Mesothelial cell of epicardium (in vitro differentiated cells): ENCODE measurements around the gene MAT1A. TPM values are rescaled to one million over a fixed set of nuclear protein-coding genes. Genes with fewer than 3 reads are reported as not detected.
"Not testable (repeated sequence)": the region's sequence is repeated elsewhere in the genome, so short reads cannot be mapped to it uniquely, and the experiment has no call there.

Experiments used
- DNase-seq, 2 experiments: peaks; one replicate each; pipeline ENCODE4 v3.0.0; 2021; ENCODE audit warnings: low spot score in 2 of 2; ENCODE audit not compliant: unreplicated experiment in 2 of 2
- H3K27ac Mint-ChIP-seq: 2 replicates; pipeline ENCODE4 v1.8.0; 2021; ENCODE audit warnings: mixed read lengths
- H3K27me3 Mint-ChIP-seq: 2 replicates; pipeline ENCODE4 v1.8.0; 2021; ENCODE audit warnings: low read depth, mixed read lengths
- H3K36me3 Mint-ChIP-seq: 2 replicates; pipeline ENCODE4 v1.8.0; 2021; ENCODE audit warnings: mixed read lengths
- H3K4me1 Mint-ChIP-seq: 2 replicates; pipeline ENCODE4 v1.8.0; 2021; ENCODE audit warnings: mixed read lengths
- H3K4me3 Mint-ChIP-seq: 2 replicates; pipeline ENCODE4 v1.8.0; 2021; ENCODE audit warnings: mild to moderate bottlenecking, moderate library complexity, mixed read lengths
- H3K9me3 Mint-ChIP-seq: 2 replicates; pipeline ENCODE4 v1.8.0; 2021; ENCODE audit warnings: mixed read lengths
- CTCF ChIP-seq: fragments of 200-600 bp; sonication (generic); IDR thresholded peaks from one replicate; pipeline ENCODE4 v1.5.0; 2021; ENCODE audit warnings: antibody characterized with exemption; ENCODE audit not compliant: unreplicated experiment
- total RNA-seq: library from RNA; stranded (reverse); gene quantifications from 3 replicates; pipeline ENCODE4 v1.2.1, GENCODE V29; 2021

MAT1A gene
- total RNA-seq, 1 donor from 2014 or later: 0.22 TPM

- TF ChIP-seq CTCF: no peak
- DNase-seq: no peak
- Mint-ChIP-seq H3K9me3 (no peaks in the 10 kb centered on the region), H3K4me3 (no peak overlapping the region), H3K27me3 (peaks cover 14% of the 10 kb centered on the region), H3K4me1 (no peaks in the 10 kb centered on the region), H3K36me3 (no peaks in the 10 kb centered on the region), H3K27ac (no peak overlapping the region)
Observed at GRCh38 chr10:80253266-80253962, 36.0 kb downstream of the MAT1A start.

- Mint-ChIP-seq H3K4me1 (no peaks in the 10 kb centered on the region), H3K4me3 (no peak overlapping the region), H3K9me3 (no peaks in the 10 kb centered on the region), H3K36me3 (no peaks in the 10 kb centered on the region), H3K27ac (no peak overlapping the region), H3K27me3 (peaks cover 16% of the 10 kb centered on the region)
- no peak for DNase-seq
- no peak for TF ChIP-seq CTCF
Observed at GRCh38 chr10:80252296-80252887, 37.1 kb downstream of the MAT1A start.

GRCh38 chr10:80251703-80252280 lies 37.7 kb downstream of the MAT1A start:
- not testable (repeated sequence) for H3K9me3 Mint-ChIP-seq, H3K4me1 Mint-ChIP-seq, H3K36me3 Mint-ChIP-seq, H3K4me3 Mint-ChIP-seq, H3K27ac Mint-ChIP-seq, DNase-seq
- H3K27me3 Mint-ChIP-seq: peaks cover 16% of the 10 kb centered on the region

- not testable (repeated sequence) for H3K4me3 Mint-ChIP-seq, H3K27ac Mint-ChIP-seq, DNase-seq, H3K36me3 Mint-ChIP-seq, H3K9me3 Mint-ChIP-seq, H3K4me1 Mint-ChIP-seq, H3K27me3 Mint-ChIP-seq
Observed at GRCh38 chr10:80250399-80250798, 39.1 kb downstream of the MAT1A start.

- H3K4me3 Mint-ChIP-seq, H3K36me3 Mint-ChIP-seq: not testable (repeated sequence)
Observed at GRCh38 chr10:80249906-80250305, 39.6 kb downstream of the MAT1A start.

GRCh38 chr10:80247611-80248010 lies 41.8 kb downstream of the MAT1A start:
- not testable (repeated sequence) for H3K27me3 Mint-ChIP-seq, H3K36me3 Mint-ChIP-seq, H3K4me1 Mint-ChIP-seq, H3K4me3 Mint-ChIP-seq, H3K27ac Mint-ChIP-seq, H3K9me3 Mint-ChIP-seq, DNase-seq

More at GRCh38 chr10:80249906-80250305, 39.6 kb downstream of the MAT1A start:
- not testable (repeated sequence) for DNase-seq, H3K4me1 Mint-ChIP-seq, H3K9me3 Mint-ChIP-seq, H3K27me3 Mint-ChIP-seq, H3K27ac Mint-ChIP-seq

GRCh38 chr10:80244371-80244770 lies 45.1 kb downstream of the MAT1A start:
- H3K4me3 Mint-ChIP-seq, H3K27ac Mint-ChIP-seq, H3K36me3 Mint-ChIP-seq, H3K4me1 Mint-ChIP-seq, DNase-seq, H3K27me3 Mint-ChIP-seq, H3K9me3 Mint-ChIP-seq: not testable (repeated sequence)

GRCh38 chr10:80242341-80242740 lies 47.1 kb downstream of the MAT1A start:
- H3K27me3 Mint-ChIP-seq, H3K4me3 Mint-ChIP-seq, DNase-seq, H3K4me1 Mint-ChIP-seq, H3K9me3 Mint-ChIP-seq, H3K36me3 Mint-ChIP-seq, H3K27ac Mint-ChIP-seq: not testable (repeated sequence)

GRCh38 chr10:80236457-80236856 lies 53.0 kb downstream of the MAT1A start:
- not testable (repeated sequence) for DNase-seq, H3K27ac Mint-ChIP-seq, H3K36me3 Mint-ChIP-seq, H3K27me3 Mint-ChIP-seq, H3K4me3 Mint-ChIP-seq, H3K9me3 Mint-ChIP-seq, H3K4me1 Mint-ChIP-seq

- not testable (repeated sequence) for H3K9me3 Mint-ChIP-seq, DNase-seq, H3K27me3 Mint-ChIP-seq, H3K4me3 Mint-ChIP-seq, H3K27ac Mint-ChIP-seq, H3K4me1 Mint-ChIP-seq, H3K36me3 Mint-ChIP-seq
Observed at GRCh38 chr10:80234331-80235235, 54.9 kb downstream of the MAT1A start.

- H3K27ac Mint-ChIP-seq, H3K27me3 Mint-ChIP-seq: not testable (repeated sequence)
Observed at GRCh38 chr10:80233871-80234270, 55.6 kb downstream of the MAT1A start.

More at GRCh38 chr10:80233871-80234270, 55.6 kb downstream of the MAT1A start:
- H3K4me1 Mint-ChIP-seq, H3K4me3 Mint-ChIP-seq, H3K9me3 Mint-ChIP-seq, H3K36me3 Mint-ChIP-seq, DNase-seq: not testable (repeated sequence)
